ENCODE results near the gene PDE7B.

The PDE7B gene

DNA sequence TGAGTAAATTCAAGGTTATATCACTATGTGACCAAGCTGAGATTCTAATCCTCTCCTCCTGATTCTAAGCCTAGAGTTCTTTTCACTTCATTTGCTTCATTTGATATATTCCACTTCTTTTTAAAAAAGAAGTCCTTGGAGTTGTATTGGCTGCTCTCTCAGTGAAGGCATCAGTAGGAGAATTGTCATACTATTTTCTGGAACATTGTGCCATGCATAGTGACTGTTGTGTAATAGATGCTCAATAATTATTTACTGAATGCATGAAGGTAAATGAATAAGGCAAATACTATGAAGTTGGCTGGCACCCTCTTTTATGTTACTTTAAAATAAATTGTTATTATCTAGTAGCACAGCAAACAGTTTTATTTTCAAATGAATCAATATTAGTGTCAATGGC is 209.3 kb downstream of the PDE7B start:
- H3K4me3 ChIP-seq (replicated peaks in 1 of 2; ENCODE audit: low read depth in 2 of 2, low read length in 2 of 2), result no peak overlapping the region
- no peak for DNase-seq (ENCODE audit: low read depth in 2 of 2)
- TF ChIP-seq, protein P1, sequence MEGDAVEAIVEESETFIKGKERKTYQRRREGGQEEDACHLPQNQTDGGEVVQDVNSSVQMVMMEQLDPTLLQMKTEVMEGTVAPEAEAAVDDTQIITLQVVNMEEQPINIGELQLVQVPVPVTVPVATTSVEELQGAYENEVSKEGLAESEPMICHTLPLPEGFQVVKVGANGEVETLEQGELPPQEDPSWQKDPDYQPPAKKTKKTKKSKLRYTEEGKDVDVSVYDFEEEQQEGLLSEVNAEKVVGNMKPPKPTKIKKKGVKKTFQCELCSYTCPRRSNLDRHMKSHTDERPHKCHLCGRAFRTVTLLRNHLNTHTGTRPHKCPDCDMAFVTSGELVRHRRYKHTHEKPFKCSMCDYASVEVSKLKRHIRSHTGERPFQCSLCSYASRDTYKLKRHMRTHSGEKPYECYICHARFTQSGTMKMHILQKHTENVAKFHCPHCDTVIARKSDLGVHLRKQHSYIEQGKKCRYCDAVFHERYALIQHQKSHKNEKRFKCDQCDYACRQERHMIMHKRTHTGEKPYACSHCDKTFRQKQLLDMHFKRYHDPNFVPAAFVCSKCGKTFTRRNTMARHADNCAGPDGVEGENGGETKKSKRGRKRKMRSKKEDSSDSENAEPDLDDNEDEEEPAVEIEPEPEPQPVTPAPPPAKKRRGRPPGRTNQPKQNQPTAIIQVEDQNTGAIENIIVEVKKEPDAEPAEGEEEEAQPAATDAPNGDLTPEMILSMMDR (IDR thresholded peaks at IDR 0.05; ENCODE audit: low read depth, low read length), result no peak

- H3K4me3 ChIP-seq (replicated peaks in 1 of 2; ENCODE audit: low read depth in 2 of 2, low read length in 2 of 2), result no peak overlapping the region
- TF ChIP-seq, protein P1 (IDR thresholded peaks at IDR 0.05; ENCODE audit: low read depth, low read length), result no peak
- DNase-seq (ENCODE audit: low read depth in 2 of 2), result no peak
Measured at GRCh38 chr6:136061701-136062100, 210.2 kb downstream of the PDE7B start.

DNA sequence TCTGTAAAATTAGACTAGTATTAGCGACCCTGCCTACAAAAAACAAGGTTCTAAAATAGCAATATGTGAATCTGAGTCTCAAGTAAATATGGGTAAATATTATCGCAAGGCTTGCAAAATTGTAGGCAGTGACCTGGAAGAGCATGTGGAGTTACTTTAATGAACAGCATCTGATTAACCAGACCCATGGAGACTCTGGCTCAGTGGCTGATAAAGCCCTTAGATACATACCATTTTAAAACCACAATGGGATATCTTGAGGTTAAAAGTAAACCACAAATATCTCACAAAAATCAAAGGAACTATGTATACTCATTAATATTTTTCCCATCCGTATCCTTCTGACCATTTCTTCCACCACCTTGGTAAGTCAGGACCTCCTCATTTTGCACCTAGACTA is 211.6 kb downstream of the PDE7B start:
- TF ChIP-seq, protein P1 (IDR thresholded peaks at IDR 0.05; ENCODE audit: low read depth, low read length), result no peak
- peak in 1 of 2 donors; percentile 55 for DNase-seq (ENCODE audit: low read depth in 2 of 2)
- H3K4me3 ChIP-seq (replicated peaks in 1 of 2; ENCODE audit: low read depth in 2 of 2, low read length in 2 of 2), result no peak overlapping the region

GRCh38 chr6:136066005-136066404 is 214.5 kb downstream of the PDE7B start:
- no peak overlapping the region for H3K4me3 ChIP-seq (replicated peaks in 1 of 2; ENCODE audit: low read depth in 2 of 2, low read length in 2 of 2)
- TF ChIP-seq, protein P1 (IDR thresholded peaks at IDR 0.05; ENCODE audit: low read depth, low read length), result no peak
- DNase-seq (ENCODE audit: low read depth in 2 of 2), result peak; percentile 80 to 94

- H3K4me3 ChIP-seq (replicated peaks in 1 of 2; ENCODE audit: low read depth in 2 of 2, low read length in 2 of 2), result no peak overlapping the region
- TF ChIP-seq, protein P1 (IDR thresholded peaks at IDR 0.05; ENCODE audit: low read depth, low read length), result no peak
- DNase-seq (ENCODE audit: low read depth in 2 of 2), result peak; percentile 64 to 84
Measured at GRCh38 chr6:136067731-136068341, 216.3 kb downstream of the PDE7B start.

- H3K4me3 ChIP-seq (replicated peaks in 1 of 2; ENCODE audit: low read depth in 2 of 2, low read length in 2 of 2), result no peak overlapping the region
- TF ChIP-seq, protein P1 (IDR thresholded peaks at IDR 0.05; ENCODE audit: low read depth, low read length), result no peak
- peak; percentile 82 to 87 for DNase-seq (ENCODE audit: low read depth in 2 of 2)
Measured at GRCh38 chr6:136069119-136069518, 217.6 kb downstream of the PDE7B start.

- H3K4me3 ChIP-seq (replicated peaks in 1 of 2; ENCODE audit: low read depth in 2 of 2, low read length in 2 of 2), result no peak overlapping the region
- no peak for DNase-seq (ENCODE audit: low read depth in 2 of 2)
- TF ChIP-seq, protein P1 (IDR thresholded peaks at IDR 0.05; ENCODE audit: low read depth, low read length), result no peak
Measured at GRCh38 chr6:136070815-136071214, 219.3 kb downstream of the PDE7B start.

All from cardiac fibroblast (primary cell).